ENCODE data around the gene NANOS3. TPM values are rescaled to one million over a fixed set of nuclear protein-coding genes. Genes with fewer than 3 reads are reported as not detected.

NANOS3 gene
- total and polyA plus RNA-seq, 9 of the 15 experiments (the other 6 are each of a cell fraction or from before 2014, with no cell fraction given), result not detected

DNA sequence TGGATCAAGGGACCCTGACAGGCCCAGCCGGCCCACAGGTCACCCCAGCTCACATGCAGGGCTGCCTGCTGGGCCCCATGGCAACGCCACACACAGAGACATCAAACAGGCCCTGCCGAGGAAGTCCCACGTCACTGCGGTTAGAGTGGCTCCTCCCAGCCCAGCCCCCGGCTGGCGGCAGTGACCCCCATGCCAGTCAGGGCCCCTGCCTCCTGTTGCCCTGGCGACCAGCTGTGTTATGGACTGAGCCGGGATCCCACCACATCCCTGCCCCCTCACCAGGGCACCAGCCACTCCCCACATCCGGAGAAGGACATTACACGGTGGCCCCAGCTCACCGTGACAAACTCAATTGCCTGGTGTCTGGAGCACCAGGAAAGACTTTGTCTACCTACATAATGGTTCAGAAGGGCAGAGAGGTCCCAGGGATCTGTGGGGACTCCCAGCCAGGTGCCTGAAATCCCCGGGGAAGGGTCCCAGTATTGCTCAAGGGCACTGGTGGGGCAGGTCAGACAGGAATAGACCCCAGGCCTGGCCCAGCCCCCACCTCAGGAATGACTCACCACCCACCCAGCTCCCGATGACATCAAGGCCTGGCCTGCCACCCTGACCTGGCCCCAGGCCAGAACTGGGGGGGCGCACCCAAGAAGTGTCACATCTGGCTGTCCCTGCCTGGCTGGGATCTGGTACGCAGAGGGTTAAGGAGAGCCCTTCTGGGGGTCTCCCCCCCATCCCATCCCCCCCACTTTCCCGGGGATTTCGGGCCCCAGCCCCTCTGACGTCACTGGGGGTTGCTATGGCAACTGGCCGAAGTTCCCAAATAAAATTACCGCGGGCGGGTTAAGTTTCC is 30.2 kb upstream of the NANOS3 start (continued):
- TF ChIP-seq, protein P1, sequence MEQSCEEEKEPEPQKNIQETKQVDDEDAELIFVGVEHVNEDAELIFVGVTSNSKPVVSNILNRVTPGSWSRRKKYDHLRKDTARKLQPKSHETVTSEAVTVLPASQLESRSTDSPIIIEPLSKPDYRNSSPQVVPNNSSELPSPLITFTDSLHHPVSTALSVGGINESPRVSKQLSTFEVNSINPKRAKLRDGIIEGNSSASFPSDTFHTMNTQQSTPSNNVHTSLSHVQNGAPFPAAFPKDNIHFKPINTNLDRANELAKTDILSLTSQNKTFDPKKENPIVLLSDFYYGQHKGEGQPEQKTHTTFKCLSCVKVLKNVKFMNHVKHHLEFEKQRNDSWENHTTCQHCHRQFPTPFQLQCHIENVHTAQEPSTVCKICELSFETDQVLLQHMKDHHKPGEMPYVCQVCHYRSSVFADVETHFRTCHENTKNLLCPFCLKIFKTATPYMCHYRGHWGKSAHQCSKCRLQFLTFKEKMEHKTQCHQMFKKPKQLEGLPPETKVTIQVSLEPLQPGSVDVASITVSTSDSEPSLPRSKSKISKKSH (CRISPR knock-in tag; IDR thresholded peaks at IDR 0.05), result no peak
- peak; percentile 80; the same call in 1 of the 2 replicates for TF ChIP-seq ETV1 (tag; conservative IDR thresholded peaks at IDR 0.05; ENCODE audit: low read depth)
- TF ChIP-seq, protein P2, sequence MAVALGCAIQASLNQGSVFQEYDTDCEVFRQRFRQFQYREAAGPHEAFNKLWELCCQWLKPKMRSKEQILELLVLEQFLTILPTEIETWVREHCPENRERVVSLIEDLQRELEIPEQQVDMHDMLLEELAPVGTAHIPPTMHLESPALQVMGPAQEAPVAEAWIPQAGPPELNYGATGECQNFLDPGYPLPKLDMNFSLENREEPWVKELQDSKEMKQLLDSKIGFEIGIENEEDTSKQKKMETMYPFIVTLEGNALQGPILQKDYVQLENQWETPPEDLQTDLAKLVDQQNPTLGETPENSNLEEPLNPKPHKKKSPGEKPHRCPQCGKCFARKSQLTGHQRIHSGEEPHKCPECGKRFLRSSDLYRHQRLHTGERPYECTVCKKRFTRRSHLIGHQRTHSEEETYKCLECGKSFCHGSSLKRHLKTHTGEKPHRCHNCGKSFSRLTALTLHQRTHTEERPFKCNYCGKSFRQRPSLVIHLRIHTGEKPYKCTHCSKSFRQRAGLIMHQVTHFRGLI (CRISPR knock-in tag; IDR thresholded peaks at IDR 0.05), result no peak
- peak; percentile 83 for TF ChIP-seq CCNT2 (IDR thresholded peaks at IDR 0.05; ENCODE audit: borderline replicate concordance, extremely low read depth, insufficient read length, low read depth, low read length)
- no peak for TF ChIP-seq ZKSCAN8 (CRISPR knock-in tag; IDR thresholded peaks at IDR 0.05)
- peak; percentile 90 to 98 for TF ChIP-seq MAZ (CRISPR knock-in tag; conservative IDR thresholded peaks at IDR 0.05 in 1 of 2, IDR thresholded peaks at IDR 0.05 in 1 of 2)
- TF ChIP-seq ZNF133 (CRISPR knock-in tag; IDR thresholded peaks at IDR 0.05), result no peak
- TF ChIP-seq ZNF143 (CRISPR knock-in tag; IDR thresholded peaks at IDR 0.05), result no peak; the same call in 1 of the 2 replicates
- TF ChIP-seq POU5F1 (IDR thresholded peaks at IDR 0.05; ENCODE audit: borderline replicate concordance, low read depth, low read length, partially characterized antibody), result no peak
- no peak for TF ChIP-seq STAG1 (CRISPR knock-in tag; IDR thresholded peaks at IDR 0.05; ENCODE audit: borderline replicate concordance)
- no peak for TF ChIP-seq ZNF347 (CRISPR knock-in tag; IDR thresholded peaks at IDR 0.05; ENCODE audit: low read depth)
- TF ChIP-seq, protein P3, sequence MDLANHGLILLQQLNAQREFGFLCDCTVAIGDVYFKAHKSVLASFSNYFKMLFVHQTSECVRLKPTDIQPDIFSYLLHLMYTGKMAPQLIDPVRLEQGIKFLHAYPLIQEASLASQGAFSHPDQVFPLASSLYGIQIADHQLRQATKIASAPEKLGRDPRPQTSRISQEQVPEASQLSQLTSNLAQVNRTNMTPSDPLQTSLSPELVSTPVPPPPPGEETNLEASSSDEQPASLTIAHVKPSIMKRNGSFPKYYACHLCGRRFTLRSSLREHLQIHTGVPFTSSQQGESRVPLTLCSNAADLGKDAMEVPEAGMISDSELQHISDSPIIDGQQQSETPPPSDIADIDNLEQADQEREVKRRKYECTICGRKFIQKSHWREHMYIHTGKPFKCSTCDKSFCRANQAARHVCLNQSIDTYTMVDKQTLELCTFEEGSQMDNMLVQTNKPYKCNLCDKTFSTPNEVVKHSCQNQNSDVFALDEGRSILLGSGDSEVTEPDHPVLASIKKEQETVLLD (IDR thresholded peaks at IDR 0.05), result peak; percentile 66
- TF ChIP-seq HDAC1 (IDR thresholded peaks at IDR 0.05), result no peak
- TF ChIP-seq CEBPB (tag; IDR thresholded peaks at IDR 0.05), result peak; percentile 63
- TF ChIP-seq PRPF4 (IDR thresholded peaks at IDR 0.05; ENCODE audit: insufficient read depth, low read depth, low read length, poor library complexity, severe bottlenecking), result no peak
- TF ChIP-seq TAF1 (IDR thresholded peaks at IDR 0.05; ENCODE audit: control insufficient read depth, extremely low read depth, insufficient read depth, low read length, severe bottlenecking), result no peak
- TF ChIP-seq, protein P4, sequence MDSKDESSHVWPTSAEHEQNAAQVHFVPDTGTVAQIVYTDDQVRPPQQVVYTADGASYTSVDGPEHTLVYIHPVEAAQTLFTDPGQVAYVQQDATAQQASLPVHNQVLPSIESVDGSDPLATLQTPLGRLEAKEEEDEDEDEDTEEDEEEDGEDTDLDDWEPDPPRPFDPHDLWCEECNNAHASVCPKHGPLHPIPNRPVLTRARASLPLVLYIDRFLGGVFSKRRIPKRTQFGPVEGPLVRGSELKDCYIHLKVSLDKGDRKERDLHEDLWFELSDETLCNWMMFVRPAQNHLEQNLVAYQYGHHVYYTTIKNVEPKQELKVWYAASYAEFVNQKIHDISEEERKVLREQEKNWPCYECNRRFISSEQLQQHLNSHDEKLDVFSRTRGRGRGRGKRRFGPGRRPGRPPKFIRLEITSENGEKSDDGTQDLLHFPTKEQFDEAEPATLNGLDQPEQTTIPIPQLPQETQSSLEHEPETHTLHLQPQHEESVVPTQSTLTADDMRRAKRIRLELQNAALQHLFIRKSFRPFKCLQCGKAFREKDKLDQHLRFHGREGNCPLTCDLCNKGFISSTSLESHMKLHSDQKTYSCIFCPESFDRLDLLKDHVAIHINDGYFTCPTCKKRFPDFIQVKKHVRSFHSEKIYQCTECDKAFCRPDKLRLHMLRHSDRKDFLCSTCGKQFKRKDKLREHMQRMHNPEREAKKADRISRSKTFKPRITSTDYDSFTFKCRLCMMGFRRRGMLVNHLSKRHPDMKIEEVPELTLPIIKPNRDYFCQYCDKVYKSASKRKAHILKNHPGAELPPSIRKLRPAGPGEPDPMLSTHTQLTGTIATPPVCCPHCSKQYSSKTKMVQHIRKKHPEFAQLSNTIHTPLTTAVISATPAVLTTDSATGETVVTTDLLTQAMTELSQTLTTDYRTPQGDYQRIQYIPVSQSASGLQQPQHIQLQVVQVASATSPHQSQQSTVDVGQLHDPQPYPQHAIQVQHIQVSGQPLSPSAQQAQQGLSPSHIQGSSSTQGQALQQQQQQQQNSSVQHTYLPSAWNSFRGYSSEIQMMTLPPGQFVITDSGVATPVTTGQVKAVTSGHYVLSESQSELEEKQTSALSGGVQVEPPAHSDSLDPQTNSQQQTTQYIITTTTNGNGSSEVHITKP (IDR thresholded peaks at IDR 0.05; ENCODE audit: partially characterized antibody), result no peak
- peak; percentile 70 for TF ChIP-seq ZFX (CRISPR knock-in tag; IDR thresholded peaks at IDR 0.05)
